A549 (cell line): Measurements from ENCODE around the gene PPM1H.

Source experiments
- CBX8 ChIP-seq: fragments of 200-600 bp; sonication (generic); IDR thresholded peaks from 2 replicates; pipeline ENCODE4 v1.6.1; 2016
- MAFK ChIP-seq: fragments of 450-650 bp; IDR thresholded peaks from 2 replicates; pipeline ENCODE4 v1.6.1; 2014; ENCODE audit not compliant: partially characterized antibody
- POLR2AphosphoS2 ChIP-seq: conservative IDR thresholded peaks from 2 replicates; pipeline ENCODE4 v1.6.1; 2012; ENCODE audit warnings: low read length, improper control_type of control experiment, inconsistent platforms
- RCOR1 ChIP-seq: fragments of 150-350 bp; IDR thresholded peaks from 2 replicates; pipeline ENCODE4 v1.6.1; 2014; ENCODE audit warnings: antibody characterized with exemption, low read length, low read depth
- RFX5 ChIP-seq: fragments of 450-650 bp; IDR thresholded peaks from 2 replicates; pipeline ENCODE4 v1.7.1; 2014; ENCODE audit warnings: antibody characterized with exemption, mild to moderate bottlenecking, moderate library complexity
- TF ChIP-seq, protein P1 (sequence below): fragments of >200 bp; sonication (Bioruptor Twin); formaldehyde crosslinking; IDR thresholded peaks from 3 replicates; pipeline ENCODE4 v1.5.1; 2016
- TF ChIP-seq, protein P2 (sequence below): IDR thresholded peaks from 2 replicates; pipeline ENCODE4 v1.6.1; 2012; ENCODE audit warnings: low read depth, borderline replicate concordance

DNA sequence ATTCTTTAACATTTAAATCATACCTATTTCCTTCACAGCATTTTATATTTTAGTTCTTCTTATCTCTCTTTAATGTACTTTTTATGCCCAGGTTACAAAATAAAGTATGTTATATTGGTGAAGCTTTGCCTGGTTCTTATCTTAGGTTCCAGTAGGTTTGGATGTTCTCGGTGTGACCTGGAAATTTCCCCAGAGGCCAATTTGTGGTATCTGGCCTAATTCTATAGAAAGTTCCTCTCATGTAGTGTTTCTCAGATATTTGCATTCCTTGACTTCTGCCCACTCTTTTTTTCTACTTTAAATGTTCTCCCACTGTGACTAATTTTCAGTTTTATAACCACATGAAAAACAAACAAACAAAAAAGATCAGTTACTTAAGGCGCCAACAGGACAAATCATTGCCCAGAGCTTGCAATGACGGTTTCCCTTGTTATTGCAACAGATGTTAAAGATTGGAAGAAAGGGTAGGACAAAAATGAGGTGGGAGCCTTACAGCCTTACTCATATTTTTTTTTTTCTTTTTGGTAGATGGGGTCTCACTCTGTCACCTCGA, 41.2 kb upstream of the PPM1H start:
- TF ChIP-seq POLR2AphosphoS2 = no peak
- TF ChIP-seq, protein P1, sequence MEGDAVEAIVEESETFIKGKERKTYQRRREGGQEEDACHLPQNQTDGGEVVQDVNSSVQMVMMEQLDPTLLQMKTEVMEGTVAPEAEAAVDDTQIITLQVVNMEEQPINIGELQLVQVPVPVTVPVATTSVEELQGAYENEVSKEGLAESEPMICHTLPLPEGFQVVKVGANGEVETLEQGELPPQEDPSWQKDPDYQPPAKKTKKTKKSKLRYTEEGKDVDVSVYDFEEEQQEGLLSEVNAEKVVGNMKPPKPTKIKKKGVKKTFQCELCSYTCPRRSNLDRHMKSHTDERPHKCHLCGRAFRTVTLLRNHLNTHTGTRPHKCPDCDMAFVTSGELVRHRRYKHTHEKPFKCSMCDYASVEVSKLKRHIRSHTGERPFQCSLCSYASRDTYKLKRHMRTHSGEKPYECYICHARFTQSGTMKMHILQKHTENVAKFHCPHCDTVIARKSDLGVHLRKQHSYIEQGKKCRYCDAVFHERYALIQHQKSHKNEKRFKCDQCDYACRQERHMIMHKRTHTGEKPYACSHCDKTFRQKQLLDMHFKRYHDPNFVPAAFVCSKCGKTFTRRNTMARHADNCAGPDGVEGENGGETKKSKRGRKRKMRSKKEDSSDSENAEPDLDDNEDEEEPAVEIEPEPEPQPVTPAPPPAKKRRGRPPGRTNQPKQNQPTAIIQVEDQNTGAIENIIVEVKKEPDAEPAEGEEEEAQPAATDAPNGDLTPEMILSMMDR = no peak
- TF ChIP-seq MAFK = no peak
- no peak for TF ChIP-seq CBX8
- TF ChIP-seq, protein P2, sequence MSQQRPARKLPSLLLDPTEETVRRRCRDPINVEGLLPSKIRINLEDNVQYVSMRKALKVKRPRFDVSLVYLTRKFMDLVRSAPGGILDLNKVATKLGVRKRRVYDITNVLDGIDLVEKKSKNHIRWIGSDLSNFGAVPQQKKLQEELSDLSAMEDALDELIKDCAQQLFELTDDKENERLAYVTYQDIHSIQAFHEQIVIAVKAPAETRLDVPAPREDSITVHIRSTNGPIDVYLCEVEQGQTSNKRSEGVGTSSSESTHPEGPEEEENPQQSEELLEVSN = no peak
- TF ChIP-seq RFX5 = no peak
- TF ChIP-seq RCOR1 = no peak
